HG02973 (cell line): ENCODE results near the gene PLA2G2D.
"Not testable (repeated sequence)": the region's sequence is repeated elsewhere in the genome, so short reads cannot be mapped to it uniquely, and the experiment has no call there.

Experiments used
- ATAC-seq: cut with Tn5 transposase; IDR thresholded peaks from one replicate; pipeline ENCODE4 v1.9.1; 2021; ENCODE audit warnings: moderate library complexity; ENCODE audit not compliant: unreplicated experiment

The PLA2G2D gene

GRCh38 chr1:20143734-20144565 is 24.6 kb upstream of the PLA2G2D start:
- ATAC-seq = no peak

DNA sequence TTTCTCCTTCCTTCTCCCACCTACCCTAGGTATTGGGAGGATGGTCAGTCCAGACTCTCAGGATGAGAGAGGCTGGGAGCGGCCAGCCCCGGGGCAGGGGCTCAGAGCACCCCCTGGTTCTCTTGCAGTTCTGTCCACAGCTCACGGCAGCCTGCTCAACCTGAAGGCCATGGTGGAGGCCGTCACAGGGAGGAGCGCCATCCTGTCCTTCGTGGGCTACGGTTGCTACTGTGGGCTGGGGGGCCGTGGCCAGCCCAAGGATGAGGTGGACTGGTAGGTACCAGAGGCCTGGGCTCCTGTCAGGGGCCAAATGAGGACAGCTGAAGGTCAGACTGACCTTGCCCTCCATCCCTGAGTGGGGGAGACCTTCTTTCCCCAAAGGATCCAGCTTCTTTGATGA is 24.0 kb upstream of the PLA2G2D start:
- no peak for ATAC-seq

DNA sequence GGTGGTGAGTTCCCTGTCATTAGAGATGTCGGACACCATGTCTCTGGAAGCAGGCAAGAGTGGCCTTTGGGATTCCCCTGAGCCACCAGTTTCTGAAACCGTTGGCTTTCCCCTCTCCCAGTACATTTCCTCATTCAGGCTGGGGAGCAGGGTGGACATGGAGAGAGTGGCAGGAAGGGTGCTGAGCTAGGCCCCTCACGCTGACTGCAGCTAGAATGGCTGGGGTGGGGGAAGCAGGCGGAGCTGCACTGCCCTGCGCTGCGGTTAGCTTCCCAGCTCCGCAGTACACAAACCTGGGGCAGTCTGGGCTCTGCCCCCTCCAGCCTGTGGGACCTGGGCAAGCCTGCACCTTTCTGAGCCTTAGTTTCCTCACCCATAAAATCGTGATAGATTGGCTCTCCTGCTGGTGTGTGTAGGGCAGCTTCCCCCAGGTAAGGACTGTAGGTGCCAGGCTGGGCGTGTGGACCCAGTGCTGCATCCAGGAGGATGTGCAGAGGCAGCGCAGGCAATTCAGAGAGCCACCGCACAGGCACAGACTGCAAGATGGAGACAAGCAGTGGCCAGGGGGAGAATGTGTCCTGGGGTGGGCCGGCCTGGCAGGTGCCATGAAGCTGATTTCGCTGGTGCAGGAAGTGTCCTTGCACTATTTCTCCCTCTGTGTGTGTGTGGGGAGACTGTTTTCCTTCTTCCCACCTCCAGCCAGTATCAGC is 22.8 kb upstream of the PLA2G2D start:
- ATAC-seq = no peak

DNA sequence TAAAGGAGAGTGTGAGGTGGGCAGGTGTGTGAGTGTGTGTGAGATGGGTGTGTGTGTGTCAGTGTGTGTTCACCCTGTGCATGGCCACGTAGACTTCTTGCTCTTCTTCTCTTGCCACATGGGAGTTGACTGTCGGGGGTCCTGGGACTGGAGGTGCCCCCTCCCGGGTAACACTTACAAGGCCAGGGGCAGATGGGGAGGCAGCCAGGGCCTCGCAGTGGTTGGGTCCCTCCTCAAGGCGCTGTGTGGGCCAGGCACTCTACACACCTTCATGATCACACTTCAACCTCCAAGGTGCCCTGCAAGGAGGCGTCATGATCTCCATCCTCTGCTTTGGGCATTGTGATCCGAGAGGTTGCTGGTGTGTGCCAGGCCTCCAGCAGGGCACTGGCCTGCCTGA is 22.1 kb upstream of the PLA2G2D start:
- ATAC-seq = no peak

DNA sequence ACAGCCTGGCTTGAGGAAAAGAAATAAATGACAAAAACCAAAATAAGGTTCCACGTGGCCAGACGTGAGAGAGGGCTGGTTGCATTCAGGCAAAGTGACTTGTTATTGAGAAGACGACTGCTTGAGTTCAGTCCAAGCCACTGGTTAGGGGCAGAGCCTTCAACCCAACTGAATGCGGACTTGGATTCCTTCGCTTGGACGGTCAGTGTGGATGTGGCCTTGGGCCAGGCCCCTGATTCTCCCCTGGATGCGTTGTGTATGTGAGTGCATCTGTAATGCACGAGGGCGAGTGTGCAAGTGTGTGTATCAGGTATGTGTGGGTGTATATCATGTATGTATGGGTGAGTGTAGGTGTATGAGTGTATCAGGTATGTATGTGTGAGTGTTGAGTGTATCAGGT is 21.7 kb upstream of the PLA2G2D start:
- ATAC-seq = no peak

GRCh38 chr1:20139776-20140612 is 20.7 kb upstream of the PLA2G2D start:
- no peak for ATAC-seq

DNA sequence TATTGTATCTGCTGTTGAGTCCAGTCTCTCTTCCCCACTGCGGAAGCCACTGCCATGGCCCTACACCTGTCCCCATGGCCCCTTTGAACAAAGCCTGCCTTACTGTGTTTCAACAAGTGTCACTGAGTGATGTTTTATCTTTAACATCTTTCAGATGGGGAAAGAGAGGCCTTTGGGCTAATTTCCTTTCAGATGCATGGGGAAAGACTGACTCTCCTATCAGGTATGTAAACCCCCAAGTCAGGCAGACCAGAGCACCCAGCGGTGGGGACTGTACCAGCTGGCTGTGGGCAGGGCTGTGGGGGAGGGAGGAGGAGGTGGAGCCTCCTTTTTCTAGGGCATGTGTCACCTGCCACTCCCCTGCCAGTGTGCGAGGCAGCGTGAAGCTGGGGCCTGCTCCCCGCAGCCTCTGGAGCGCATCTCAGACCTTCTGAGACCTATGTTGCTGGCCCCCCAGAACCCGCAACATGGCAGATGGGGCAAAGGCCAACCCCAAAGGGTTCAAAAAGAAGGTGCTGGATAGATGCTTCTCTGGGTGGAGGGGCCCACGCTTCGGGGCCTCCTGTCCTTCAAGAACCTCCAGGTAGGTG is 19.7 kb upstream of the PLA2G2D start, which contains the start of gene PLA2G2F:
Gene PLA2G2F (plus strand): TSS at position 363 of the 590 bp plus-strand sequence. CDS start 105 bp downstream, at position 468.
- ATAC-seq = no peak

GRCh38 chr1:20138346-20138745 is 19.0 kb upstream of the PLA2G2D start:
- ATAC-seq = no peak

DNA sequence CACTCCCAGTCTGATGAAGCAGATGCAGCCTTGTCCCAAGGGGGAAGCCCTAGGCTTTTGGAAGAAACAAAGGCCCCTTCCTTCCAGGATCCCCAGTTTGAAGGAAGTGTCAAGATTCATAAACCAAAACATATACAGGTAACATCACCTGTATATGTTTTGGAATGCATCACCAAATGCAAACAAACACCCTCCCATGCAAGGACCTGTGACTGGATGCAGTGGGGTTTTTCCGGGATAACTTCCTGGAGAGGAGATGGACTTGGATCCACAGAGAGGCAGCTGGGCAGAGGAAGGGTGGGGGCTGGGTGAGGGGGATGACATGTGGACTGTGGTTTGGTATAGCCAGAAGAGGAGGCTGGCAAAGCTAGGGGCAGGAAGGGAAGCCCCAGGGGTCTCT is 18.3 kb upstream of the PLA2G2D start:
- ATAC-seq = no peak

DNA sequence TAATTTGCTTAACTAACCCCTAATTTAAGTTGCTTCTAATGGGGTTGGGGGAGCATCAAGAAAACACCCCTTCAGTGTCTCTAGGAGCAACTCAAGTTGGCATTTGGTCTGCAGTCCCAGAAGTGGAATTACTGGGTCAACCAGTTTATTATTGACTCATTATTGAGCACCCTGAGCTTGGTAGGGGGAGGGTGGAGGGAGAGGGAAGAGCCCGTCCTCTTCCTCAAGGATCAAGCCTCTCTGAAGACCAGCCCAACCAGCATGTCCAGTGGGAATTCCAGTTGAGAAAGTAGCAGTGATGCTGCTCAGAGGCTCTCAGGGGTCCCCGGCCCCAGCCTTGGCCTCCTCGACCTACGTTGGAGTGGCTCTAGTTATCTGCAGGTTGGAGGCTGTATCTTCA is 17.7 kb upstream of the PLA2G2D start:
- ATAC-seq = no peak

DNA sequence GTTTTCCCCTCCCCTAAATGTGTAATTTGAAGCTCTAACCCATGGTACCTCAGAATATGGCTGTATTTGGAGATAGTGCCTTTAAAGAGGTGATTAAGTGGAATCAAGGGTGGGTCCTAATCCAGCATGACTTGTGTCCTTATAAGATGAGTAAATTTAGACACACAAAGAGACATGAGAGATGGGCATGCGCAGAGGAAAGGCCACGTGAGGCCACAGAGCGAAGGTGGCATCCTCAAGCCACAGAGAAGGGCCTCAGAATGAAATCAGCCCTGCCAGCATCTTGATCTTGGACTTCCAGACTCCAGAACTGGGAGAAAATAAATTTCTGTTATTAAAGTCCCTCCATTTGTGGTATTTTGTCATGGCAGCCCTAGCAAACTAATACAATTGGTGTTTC is 16.9 kb upstream of the PLA2G2D start:
- ATAC-seq = no peak

GRCh38 chr1:20134995-20135394 is 15.7 kb upstream of the PLA2G2D start:
- no peak for ATAC-seq

GRCh38 chr1:20130518-20130917 is 11.2 kb upstream of the PLA2G2D start:
- not testable (repeated sequence) for ATAC-seq

- no peak for ATAC-seq
Observed at GRCh38 chr1:20126806-20127440, 7.6 kb upstream of the PLA2G2D start.

DNA sequence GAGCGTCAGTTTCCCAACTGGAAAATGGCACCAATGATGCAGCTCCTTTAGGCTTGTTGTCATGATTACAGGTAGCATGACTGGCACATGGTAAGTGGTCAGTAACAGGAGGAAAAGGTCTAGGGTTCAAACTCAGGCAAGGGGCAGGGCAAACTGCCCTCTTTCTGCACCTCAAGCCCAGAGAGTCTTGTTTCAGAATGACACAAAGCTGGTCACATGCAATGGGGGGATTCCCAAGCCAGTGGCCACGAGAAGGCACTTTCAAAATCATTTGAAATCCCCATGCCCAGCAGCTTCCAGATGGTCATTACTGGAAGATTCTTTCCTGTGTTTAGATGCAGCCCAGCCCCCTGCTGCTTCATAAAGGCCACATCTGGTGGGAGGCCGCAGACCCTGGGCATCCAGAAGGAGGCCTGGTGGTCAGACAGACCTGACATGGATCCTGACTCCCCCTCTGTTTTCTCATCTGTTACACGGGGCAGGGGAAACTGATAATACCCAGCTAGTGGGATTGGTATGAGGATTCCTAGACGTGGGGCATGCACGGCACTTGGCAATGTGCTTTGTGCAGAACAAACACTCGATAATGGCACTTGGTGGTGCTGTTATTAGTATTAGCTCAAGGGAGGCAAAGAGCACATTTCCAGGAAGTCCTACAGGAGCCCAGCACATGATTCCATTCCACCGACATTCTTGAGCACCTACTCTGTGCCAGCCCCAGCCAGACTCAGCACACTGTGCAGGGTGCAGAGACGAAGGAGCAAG is 6.9 kb upstream of the PLA2G2D start:
- ATAC-seq = no peak

- no peak for ATAC-seq
Observed at GRCh38 chr1:20125100-20125499, 5.8 kb upstream of the PLA2G2D start.

DNA sequence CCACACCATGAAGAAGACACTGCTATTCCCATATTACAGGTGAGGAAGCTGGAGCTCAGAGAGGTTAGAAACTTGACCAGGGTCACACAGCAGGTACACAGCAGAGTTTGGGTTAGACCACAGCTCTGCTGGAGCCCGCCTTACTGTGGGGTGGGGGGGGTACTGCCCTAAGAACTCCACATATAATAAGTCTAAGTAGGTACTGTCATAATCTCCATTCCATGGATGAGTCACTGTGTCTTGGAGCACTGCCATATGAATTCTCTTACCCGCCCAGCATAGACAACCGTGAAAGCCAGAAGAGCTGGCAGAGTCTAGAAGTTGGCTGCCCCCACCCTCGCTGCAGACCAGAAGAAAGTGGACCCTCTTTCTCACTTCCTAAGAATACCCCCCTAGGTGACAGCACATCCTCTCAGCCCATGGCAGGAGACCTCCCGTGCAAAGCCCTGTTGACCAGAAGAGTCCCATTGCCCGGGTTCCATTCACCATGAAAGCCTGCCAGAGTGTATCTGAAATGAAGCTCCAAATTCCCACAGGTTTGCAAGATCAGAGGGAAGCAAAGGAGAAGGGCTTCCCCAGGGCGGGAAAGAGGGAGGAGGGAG is 5.2 kb upstream of the PLA2G2D start:
- no peak for ATAC-seq

DNA sequence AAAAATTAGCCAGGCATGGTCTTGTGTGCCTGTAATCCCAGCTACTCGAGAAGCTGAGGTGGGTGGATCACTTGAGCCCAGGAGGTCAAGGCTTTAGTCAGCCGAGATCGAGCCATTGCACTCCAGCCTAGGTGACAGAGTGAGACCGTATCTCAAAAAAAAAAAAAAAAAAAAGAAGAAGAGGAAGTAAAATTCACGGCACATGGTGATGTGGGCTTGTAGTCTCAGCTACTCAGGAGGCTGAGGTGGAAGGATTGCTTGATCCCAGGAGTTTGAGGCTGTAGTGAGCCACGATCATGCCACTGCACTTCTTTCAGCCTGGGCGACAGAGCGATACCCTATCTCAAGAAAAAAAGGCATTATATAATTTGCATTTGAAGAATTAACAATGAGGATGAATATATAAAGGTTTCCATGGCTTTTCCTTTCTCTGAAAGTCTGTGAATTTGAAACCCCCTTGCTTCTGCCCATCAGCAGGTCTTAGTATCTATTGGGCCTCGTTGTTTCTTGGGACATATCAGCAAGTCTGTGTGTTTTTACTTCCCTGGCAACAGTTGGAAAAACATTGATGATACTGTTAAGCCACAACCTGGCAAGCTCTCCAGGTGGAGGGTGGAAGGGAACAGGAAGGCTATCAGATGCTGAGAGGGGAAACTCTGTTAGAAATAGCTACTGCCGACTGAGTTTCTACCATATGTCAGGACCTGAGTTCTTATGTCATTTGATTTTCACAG is 4.6 kb upstream of the PLA2G2D start:
- no peak for ATAC-seq

GRCh38 chr1:20120796-20121195 is 1.5 kb upstream of the PLA2G2D start:
- ATAC-seq = no peak
